ENCODE results near the gene PIK3CD. TPM values are rescaled to one million over a fixed set of nuclear protein-coding genes. Genes with fewer than 3 reads are reported as not detected.

PIK3CD gene
- total RNA-seq, 4 donors from 2014 or later, result 16.5 to 23.0 (median 18.2) TPM

GRCh38 chr1:9651220-9651564, 339 bp upstream of the PIK3CD start:
- no peak for ATAC-seq (ENCODE audit: low FRiP score)
- TF ChIP-seq CTCF (IDR thresholded peaks at IDR 0.05), result no peak

GRCh38 chr1:9652379-9653209, 1.1 kb downstream of the PIK3CD start:
- TF ChIP-seq CTCF (IDR thresholded peaks at IDR 0.05), result no peak
- DNase-seq (ENCODE audit: low spot score) (no peak), ATAC-seq (ENCODE audit: low FRiP score) (peak; percentile 16)

More at GRCh38 chr1:9651220-9651564, 339 bp upstream of the PIK3CD start:
- DNase-seq (ENCODE audit: low spot score), result no peak

- ATAC-seq (ENCODE audit: low FRiP score) (peak; percentile 6), DNase-seq (ENCODE audit: low spot score) (no peak)
- no peak for TF ChIP-seq CTCF (IDR thresholded peaks at IDR 0.05)
Measured at GRCh38 chr1:9653210-9653490, 1.6 kb downstream of the PIK3CD start.

- ATAC-seq (ENCODE audit: low FRiP score) (peak; percentile 2), DNase-seq (ENCODE audit: low spot score) (no peak)
- no peak for TF ChIP-seq CTCF (IDR thresholded peaks at IDR 0.05)
Measured at GRCh38 chr1:9653491-9654050, 2.0 kb downstream of the PIK3CD start.

GRCh38 chr1:9654051-9654833, 2.7 kb downstream of the PIK3CD start:
- no peak for DNase-seq (ENCODE audit: low spot score)
- TF ChIP-seq CTCF (IDR thresholded peaks at IDR 0.05), result no peak
- no peak for ATAC-seq (ENCODE audit: low FRiP score)

- ATAC-seq (ENCODE audit: low FRiP score) (no peak), DNase-seq (ENCODE audit: low spot score) (no peak)
- TF ChIP-seq CTCF (IDR thresholded peaks at IDR 0.05), result no peak
Measured at GRCh38 chr1:9654834-9655723, 3.5 kb downstream of the PIK3CD start.
